Measurements from ENCODE around the gene PIK3CB. TPM values are rescaled to one million over a fixed set of nuclear protein-coding genes. Genes with fewer than 3 reads are reported as not detected.

PIK3CB gene
- polyA plus RNA-seq, 1 of the 3 experiments (the other 2 are of a cell fraction): 6.8 TPM

GRCh38 chr3:138694287-138695007 is 140.3 kb downstream of the PIK3CB start (continued):
- TF ChIP-seq MAX (IDR thresholded peaks at IDR 0.05; ENCODE audit: low read depth) (peak; percentile 74; the same call in 1 of the 2 replicates), ELF1 (IDR thresholded peaks at IDR 0.05) (no peak), CTCF (IDR thresholded peaks at IDR 0.05) (no peak), TEAD4 (IDR thresholded peaks at IDR 0.05; ENCODE audit: borderline replicate concordance, insufficient read depth) (peak; percentile 66; the same call in 1 of the 2 replicates), NRF1 (IDR thresholded peaks at IDR 0.05; ENCODE audit: low read depth, low read length) (no peak), TCF12 (IDR thresholded peaks at IDR 0.05) (peak; percentile 92), MXI1 (IDR thresholded peaks at IDR 0.05; ENCODE audit: low read depth, low read length) (no peak), POLR2AphosphoS5 (IDR thresholded peaks at IDR 0.05; ENCODE audit: low read depth, low read length) (peak; percentile 79; the same call in 1 of the 2 replicates), TAF1 (IDR thresholded peaks at IDR 0.05; ENCODE audit: borderline replicate concordance, low read depth, low read length) (no peak), SMC3 (IDR thresholded peaks at IDR 0.05; ENCODE audit: low read depth, low read length) (no peak)

GRCh38 chr3:138692152-138692551 is 142.6 kb downstream of the PIK3CB start:
- 96% methylated on average over 3 of the region's 3 CpGs for WGBS (ENCODE audit: low lambda C conversion rate)
- no peaks in the 10 kb centered on the region for H3K79me2 ChIP-seq (ENCODE audit: insufficient read depth)
- ChIA-PET POLR2A (no interaction called here), CTCF (interaction anchor here (17.8 kb wide), 1 partner anchor 226 kb away, joined by 298 read pairs; no protein-coding TSS in a partner anchor)
- peaks cover 14% of the 10 kb centered on the region for H3F3A ChIP-seq (replicated peaks; ENCODE audit: insufficient read depth)
- no peak overlapping the region for H3K4me2 ChIP-seq
- no peak for TF ChIP-seq FOXJ3 (CRISPR knock-in tag; IDR thresholded peaks at IDR 0.05)
- TF ChIP-seq TCF12 (IDR thresholded peaks at IDR 0.05): no peak
- TF ChIP-seq FOSL2 (IDR thresholded peaks at IDR 0.05; ENCODE audit: borderline replicate concordance, low read depth): no peak
- no peak for TF ChIP-seq RXRA (IDR thresholded peaks at IDR 0.05; ENCODE audit: borderline replicate concordance, low read depth)
- no peak for TF ChIP-seq POLR2AphosphoS5 (IDR thresholded peaks at IDR 0.05; ENCODE audit: low read depth, low read length)
- TF ChIP-seq FOXM1 (IDR thresholded peaks at IDR 0.05; ENCODE audit: low read depth): no peak
- no peak for TF ChIP-seq JUND (IDR thresholded peaks at IDR 0.05)
- TF ChIP-seq MXI1 (IDR thresholded peaks at IDR 0.05; ENCODE audit: low read depth, low read length): no peak
- no peak for TF ChIP-seq RCOR1 (IDR thresholded peaks at IDR 0.05; ENCODE audit: low read length)
- no peak for TF ChIP-seq NFIC (IDR thresholded peaks at IDR 0.05; ENCODE audit: borderline replicate concordance)
- TF ChIP-seq SIN3A (IDR thresholded peaks at IDR 0.05; ENCODE audit: borderline replicate concordance, low read depth, low read length): no peak
- TF ChIP-seq TAF1 (IDR thresholded peaks at IDR 0.05; ENCODE audit: borderline replicate concordance, low read depth, low read length): no peak
- no peaks in the 10 kb centered on the region for H3K9me2 ChIP-seq
- peaks cover 3% of the 10 kb centered on the region in 2 experiments for H3K36me3 ChIP-seq (replicated peaks in 1 of 2; ENCODE audit: control insufficient read depth in 1 of 2, insufficient read depth in 2 of 2, low read length in 1 of 2)
- H4K20me1 ChIP-seq (ENCODE audit: insufficient read depth): peaks cover 3% of the 10 kb centered on the region; the same call in 1 of the 2 replicates
- peaks cover 0 to 4% of the 10 kb centered on the region in 2 experiments; a peak in 1 of 4 replicates for H3K4me1 ChIP-seq (ENCODE audit: control insufficient read depth in 1 of 2, insufficient read depth in 2 of 2, low read depth in 1 of 2, low read length in 1 of 2)
- no peak for DNase-seq
- no peak overlapping the region for H3K9ac ChIP-seq
- no peaks in the 10 kb centered on the region for H3K9me3 ChIP-seq
- no peak overlapping the region for H3K4me3 ChIP-seq (ENCODE audit: low read depth in 2 of 2, low read length in 1 of 2)
- no peaks in the 10 kb centered on the region for H3K27me3 ChIP-seq (ENCODE audit: insufficient read depth)
- H3K27ac ChIP-seq (ENCODE audit: low read depth in 2 of 2, low read length in 1 of 2): no peak overlapping the region
- no peak overlapping the region for H2AFZ ChIP-seq (ENCODE audit: low read depth)
